ENCODE measurements around the gene RGL3.

The RGL3 gene

DNA sequence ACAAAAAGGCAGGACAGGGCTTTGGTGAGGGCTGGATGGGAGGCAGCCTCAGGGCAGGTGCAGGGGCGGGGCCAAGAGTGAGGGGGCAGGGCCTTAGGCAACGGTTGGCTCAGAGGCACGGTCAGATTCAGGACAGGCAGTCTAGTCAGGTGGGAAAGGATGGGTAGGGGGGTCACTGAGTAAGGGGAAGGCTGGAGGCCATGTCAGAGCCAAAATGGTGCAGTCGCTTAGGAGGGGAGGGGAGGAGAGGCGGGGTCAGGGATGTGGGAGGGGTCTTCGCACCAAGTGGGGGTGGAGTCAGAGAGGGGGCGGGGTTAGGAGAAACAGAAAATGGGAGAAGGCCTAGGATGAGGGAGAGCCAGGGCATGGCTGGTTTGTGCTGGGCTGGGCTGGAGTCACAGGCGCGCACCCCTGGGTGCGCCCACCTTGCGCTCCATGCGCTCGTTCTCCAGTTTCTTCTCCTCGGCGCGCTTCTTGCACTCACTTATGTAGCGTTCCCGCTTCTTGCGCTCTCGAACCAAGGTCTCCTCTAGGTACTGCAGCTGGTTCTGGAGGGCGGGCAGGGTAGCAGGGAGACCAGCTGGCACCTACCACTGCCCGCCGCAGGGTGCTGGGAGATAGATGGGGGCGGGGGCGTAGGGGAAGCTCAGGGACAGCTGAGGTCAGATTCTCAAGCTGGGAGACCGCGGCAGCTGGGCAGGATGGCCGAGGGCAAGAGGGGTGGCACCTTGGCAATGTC, 6.8 kb upstream of the RGL3 start:
- in situ Hi-C loops (cut with HindIII; ENCODE audit: low sequenced_read_pairs): no loop called here
- no peak overlapping the region for H3K4me3 ChIP-seq (ENCODE audit: low read depth, low read length)
- TF ChIP-seq, protein P1, sequence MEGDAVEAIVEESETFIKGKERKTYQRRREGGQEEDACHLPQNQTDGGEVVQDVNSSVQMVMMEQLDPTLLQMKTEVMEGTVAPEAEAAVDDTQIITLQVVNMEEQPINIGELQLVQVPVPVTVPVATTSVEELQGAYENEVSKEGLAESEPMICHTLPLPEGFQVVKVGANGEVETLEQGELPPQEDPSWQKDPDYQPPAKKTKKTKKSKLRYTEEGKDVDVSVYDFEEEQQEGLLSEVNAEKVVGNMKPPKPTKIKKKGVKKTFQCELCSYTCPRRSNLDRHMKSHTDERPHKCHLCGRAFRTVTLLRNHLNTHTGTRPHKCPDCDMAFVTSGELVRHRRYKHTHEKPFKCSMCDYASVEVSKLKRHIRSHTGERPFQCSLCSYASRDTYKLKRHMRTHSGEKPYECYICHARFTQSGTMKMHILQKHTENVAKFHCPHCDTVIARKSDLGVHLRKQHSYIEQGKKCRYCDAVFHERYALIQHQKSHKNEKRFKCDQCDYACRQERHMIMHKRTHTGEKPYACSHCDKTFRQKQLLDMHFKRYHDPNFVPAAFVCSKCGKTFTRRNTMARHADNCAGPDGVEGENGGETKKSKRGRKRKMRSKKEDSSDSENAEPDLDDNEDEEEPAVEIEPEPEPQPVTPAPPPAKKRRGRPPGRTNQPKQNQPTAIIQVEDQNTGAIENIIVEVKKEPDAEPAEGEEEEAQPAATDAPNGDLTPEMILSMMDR (IDR thresholded peaks at IDR 0.05; ENCODE audit: low read depth, low read length, missing control alignments): no peak
- no peak for DNase-seq (ENCODE audit: low read depth)

DNA sequence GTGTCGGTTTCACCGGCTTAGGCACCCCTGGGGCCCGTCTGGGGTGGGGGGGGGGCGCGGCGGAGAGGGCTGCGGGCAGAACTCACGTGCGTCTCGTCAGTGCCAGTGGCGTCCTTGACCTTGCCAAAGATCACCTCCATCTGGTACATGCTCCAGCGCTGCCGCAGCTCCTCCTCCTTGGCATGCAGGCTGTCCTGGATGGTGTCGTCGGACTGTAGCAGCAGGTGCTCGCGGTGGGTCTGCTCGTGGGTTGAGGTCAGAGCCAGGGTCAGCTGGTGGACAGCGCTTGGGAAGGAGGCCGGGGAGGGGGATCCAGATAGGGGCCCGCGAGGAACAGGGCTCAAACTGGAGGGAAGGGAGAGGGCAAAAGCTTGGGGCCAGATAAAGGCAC, 4.7 kb upstream of the RGL3 start:
- no peak overlapping the region for H3K4me3 ChIP-seq (ENCODE audit: low read depth, low read length)
- DNase-seq (ENCODE audit: low read depth): no peak
- in situ Hi-C loops (cut with HindIII; ENCODE audit: low sequenced_read_pairs): no loop called here
- TF ChIP-seq, protein P1 (IDR thresholded peaks at IDR 0.05; ENCODE audit: low read depth, low read length, missing control alignments): no peak

DNA sequence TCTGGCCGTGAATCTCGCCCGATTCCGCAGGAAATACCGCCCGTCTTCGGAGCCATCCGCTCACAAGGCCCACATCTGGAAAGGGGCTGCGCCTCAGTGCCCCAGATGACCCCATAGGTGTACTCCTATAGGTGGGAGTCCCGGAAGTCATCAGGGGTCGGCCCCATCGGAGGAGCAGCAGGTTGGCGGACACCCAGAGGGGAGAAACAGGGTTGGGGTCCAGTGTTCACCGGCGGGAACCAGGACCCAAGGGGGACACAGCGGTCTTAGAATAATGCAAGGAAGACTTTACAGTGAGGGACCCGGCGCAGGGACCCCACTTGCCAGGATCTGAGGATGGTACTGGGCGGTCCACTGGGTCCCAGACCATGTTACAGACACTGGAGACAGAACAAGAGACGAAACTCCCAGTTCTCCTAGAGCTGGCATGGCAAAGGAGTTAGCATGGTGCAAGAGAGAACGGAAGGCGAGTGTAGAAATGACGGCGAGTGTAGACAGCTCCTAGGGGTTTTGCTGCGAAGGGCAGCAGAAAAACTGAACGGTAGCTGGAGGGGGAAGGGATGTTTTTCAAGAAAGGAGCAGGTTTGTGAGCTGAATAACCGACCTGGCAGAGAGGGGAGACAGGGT, 4.2 kb upstream of the RGL3 start:
- TF ChIP-seq, protein P1 (IDR thresholded peaks at IDR 0.05; ENCODE audit: low read depth, low read length, missing control alignments): no peak
- in situ Hi-C loops (cut with HindIII; ENCODE audit: low sequenced_read_pairs): no loop called here

DNA sequence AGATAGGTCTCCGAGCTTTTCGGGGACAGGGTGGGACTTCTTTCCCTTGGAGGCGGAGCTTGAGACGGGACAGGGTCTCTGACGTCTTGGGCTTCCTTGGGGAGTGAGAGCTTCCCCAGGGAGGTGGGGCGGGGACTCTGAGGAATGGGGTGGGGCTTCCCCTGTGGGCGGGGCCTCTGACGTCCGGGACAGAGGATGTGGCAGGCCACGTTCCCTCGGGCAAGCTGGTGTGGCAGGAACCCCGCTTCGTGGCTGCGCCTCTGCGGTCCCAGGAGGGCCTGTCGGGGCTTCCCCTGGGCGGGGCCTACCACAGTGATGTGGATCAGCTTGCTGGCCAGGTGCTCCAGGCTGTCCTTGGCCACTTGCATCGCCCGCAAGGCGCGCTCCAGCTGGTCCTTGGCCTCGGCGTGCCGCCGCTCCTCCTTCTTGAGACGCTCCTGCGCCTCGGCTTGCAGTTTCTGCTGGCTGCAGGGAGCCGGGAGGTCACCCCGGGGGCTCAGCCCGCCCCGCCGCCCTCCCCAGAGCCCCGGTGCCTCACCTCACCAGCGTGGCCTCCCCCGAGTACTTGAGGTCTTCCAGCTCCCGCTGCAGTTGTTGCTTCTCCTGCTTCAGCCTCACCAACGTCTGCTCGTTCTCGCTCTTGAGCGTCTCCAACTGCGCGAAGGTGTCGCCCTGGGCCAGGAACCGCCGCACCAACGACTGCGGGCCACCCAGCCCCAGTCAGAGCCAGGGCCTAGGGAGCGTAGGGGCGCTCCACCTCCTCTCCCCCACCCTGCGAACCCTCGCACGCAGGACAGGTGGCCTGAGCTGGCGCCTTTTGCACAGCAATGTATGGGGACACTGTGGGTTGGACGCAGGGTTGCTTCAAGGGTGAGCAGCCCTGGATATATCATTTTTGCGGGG, 3.3 kb upstream of the RGL3 start:
- in situ Hi-C loops (cut with HindIII; ENCODE audit: low sequenced_read_pairs): no loop called here
- no peak overlapping the region for H3K4me3 ChIP-seq (ENCODE audit: low read depth, low read length)
- no peak for DNase-seq (ENCODE audit: low read depth)
- TF ChIP-seq, protein P1 (IDR thresholded peaks at IDR 0.05; ENCODE audit: low read depth, low read length, missing control alignments): no peak

More for the DNA sequence above, 4.2 kb upstream of the RGL3 start:
- no peak overlapping the region for H3K4me3 ChIP-seq (ENCODE audit: low read depth, low read length)
- no peak for DNase-seq (ENCODE audit: low read depth)

DNA sequence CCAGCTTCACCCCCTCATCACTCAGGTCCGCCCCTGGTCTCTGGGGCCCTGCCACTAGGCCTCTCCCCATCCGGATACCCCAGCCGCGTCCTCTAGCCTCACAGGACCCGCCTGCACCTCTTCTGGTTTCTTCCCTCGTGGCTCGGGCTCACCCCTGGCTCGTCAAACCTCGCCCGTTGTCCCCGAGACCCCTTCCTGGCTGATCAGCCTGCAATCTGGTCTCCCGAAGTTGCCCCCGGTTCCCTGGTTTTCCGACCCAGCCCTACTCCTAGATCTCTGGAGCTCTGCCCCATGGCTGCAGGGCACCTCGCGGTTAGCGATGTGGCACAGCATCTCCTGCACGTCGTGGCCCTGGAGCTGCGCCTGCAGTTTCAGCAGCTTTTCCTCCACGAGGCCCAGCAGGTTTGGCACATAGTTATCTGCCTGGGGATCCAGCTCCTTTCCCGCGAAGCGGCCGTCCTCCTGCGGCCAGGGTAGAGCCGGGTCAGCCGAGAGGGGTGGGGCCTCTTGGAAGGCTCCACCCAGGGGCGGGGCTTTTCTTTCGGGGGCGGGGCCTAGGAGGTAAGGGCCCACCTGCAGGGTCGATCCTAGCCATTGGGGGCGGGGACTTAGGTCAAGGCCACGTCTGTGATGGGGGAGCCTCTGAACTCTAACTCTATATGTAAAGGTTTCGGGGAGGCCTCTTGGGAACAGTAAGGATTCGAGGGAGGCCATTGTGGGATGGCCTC, 2.4 kb upstream of the RGL3 start:
- TF ChIP-seq, protein P1 (IDR thresholded peaks at IDR 0.05; ENCODE audit: low read depth, low read length, missing control alignments): no peak
- in situ Hi-C loops (cut with HindIII; ENCODE audit: low sequenced_read_pairs): no loop called here
- DNase-seq (ENCODE audit: low read depth): no peak
- no peak overlapping the region for H3K4me3 ChIP-seq (ENCODE audit: low read depth, low read length)
